ENCODE results near the gene CDKAL1. TPM values are rescaled to one million over a fixed set of nuclear protein-coding genes. Genes with fewer than 3 reads are reported as not detected.
"Not testable (repeated sequence)": the region's sequence is repeated elsewhere in the genome, so short reads cannot be mapped to it uniquely, and the experiment has no call there.

The CDKAL1 gene
- total RNA-seq, 1 donor from 2014 or later: 11.8 TPM

- DNase-seq (ENCODE audit: low read depth): no peak
Observed at GRCh38 chr6:21091411-21091810, 557.2 kb downstream of the CDKAL1 start.

GRCh38 chr6:21092231-21092772 lies 558.0 kb downstream of the CDKAL1 start:
- not testable (repeated sequence) for DNase-seq (ENCODE audit: low read depth)

- no peak for DNase-seq (ENCODE audit: low read depth)
Observed at GRCh38 chr6:21095462-21095861, 561.2 kb downstream of the CDKAL1 start.

GRCh38 chr6:21098134-21098533 lies 563.9 kb downstream of the CDKAL1 start:
- DNase-seq (ENCODE audit: low read depth): no peak

- DNase-seq (ENCODE audit: low read depth): no peak
Observed at GRCh38 chr6:21098744-21099143, 564.5 kb downstream of the CDKAL1 start.

- no peak for DNase-seq (ENCODE audit: low read depth)
Observed at GRCh38 chr6:21099338-21100314, 565.4 kb downstream of the CDKAL1 start.

GRCh38 chr6:21100991-21101390 lies 566.7 kb downstream of the CDKAL1 start:
- no peak for DNase-seq (ENCODE audit: low read depth)

- no peak for DNase-seq (ENCODE audit: low read depth)
Observed at GRCh38 chr6:21101694-21102093, 567.4 kb downstream of the CDKAL1 start.

- no peak for DNase-seq (ENCODE audit: low read depth)
Observed at GRCh38 chr6:21102201-21102600, 567.9 kb downstream of the CDKAL1 start.

- no peak for DNase-seq (ENCODE audit: low read depth)
Observed at GRCh38 chr6:21102624-21103023, 568.4 kb downstream of the CDKAL1 start.

GRCh38 chr6:21103626-21104224 lies 569.5 kb downstream of the CDKAL1 start:
- DNase-seq (ENCODE audit: low read depth): no peak

GRCh38 chr6:21104288-21104687 lies 570.0 kb downstream of the CDKAL1 start:
- no peak for DNase-seq (ENCODE audit: low read depth)

- no peak for DNase-seq (ENCODE audit: low read depth)
Observed at GRCh38 chr6:21107796-21108195, 573.5 kb downstream of the CDKAL1 start.

GRCh38 chr6:21109391-21110178 lies 575.3 kb downstream of the CDKAL1 start:
- peak; percentile 41 for DNase-seq (ENCODE audit: low read depth)

- DNase-seq (ENCODE audit: low read depth): no peak
Observed at GRCh38 chr6:21110684-21111083, 576.4 kb downstream of the CDKAL1 start.

GRCh38 chr6:21111093-21111725 lies 577.0 kb downstream of the CDKAL1 start:
- no peak for DNase-seq (ENCODE audit: low read depth)

GRCh38 chr6:21115111-21115510 lies 580.9 kb downstream of the CDKAL1 start:
- DNase-seq (ENCODE audit: low read depth): peak; percentile 44

GRCh38 chr6:21116736-21117135 lies 582.5 kb downstream of the CDKAL1 start:
- no peak for DNase-seq (ENCODE audit: low read depth)

GRCh38 chr6:21118216-21118780 lies 584.0 kb downstream of the CDKAL1 start:
- no peak for DNase-seq (ENCODE audit: low read depth)

- no peak for DNase-seq (ENCODE audit: low read depth)
Observed at GRCh38 chr6:21121636-21122136, 587.4 kb downstream of the CDKAL1 start.

Data from myocyte (in vitro differentiated cells).